CD4-positive, alpha-beta T cell treated with Interleukin-6 at 100 ng/mL for 8 hours (primary cell): Measurements from ENCODE around the gene PAPOLB.

Experiments
- DNase-seq: peaks from one replicate; pipeline ENCODE4 v3.0.0-alpha.2; 2020; ENCODE audit warnings: mixed read lengths, low spot score

Gene PAPOLB

DNA sequence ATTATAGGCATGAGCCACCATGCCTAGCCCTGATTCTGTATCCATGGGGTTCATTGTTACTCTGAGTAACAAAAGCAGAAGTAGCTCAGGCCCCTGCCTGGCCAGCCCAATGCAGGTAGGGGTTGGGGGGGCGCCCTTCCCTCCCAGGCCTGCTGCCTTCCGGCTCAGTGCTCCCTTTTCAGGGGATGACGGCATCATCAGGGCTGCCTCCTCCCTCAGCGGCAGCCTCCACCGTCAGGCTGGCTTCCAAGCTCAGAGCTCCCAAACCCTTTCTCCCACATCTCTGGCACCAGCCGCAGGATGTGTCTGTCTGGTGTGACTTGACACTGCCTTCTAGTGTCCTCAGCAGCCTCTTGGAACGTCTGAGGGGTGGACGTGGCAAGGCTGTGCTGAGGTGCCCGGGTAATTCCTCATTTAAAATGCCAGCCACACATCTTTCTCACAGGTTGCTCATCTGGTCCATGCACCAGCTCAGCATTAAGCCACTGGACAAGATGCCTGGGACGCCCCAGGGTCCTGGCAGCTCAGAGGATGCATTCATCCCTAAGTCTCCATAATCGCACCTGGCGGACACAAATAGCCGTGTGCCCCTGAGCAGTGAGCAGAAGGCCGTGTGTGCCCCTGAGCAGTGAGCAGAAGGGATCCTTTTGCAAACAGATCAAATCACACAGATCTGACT, 38.2 kb downstream of the PAPOLB start:
- DNase-seq = no peak

- no peak for DNase-seq
Measured at GRCh38 chr7:4822677-4823076, 39.2 kb downstream of the PAPOLB start.

- no peak for DNase-seq
Measured at GRCh38 chr7:4820967-4821471, 40.8 kb downstream of the PAPOLB start.

DNA sequence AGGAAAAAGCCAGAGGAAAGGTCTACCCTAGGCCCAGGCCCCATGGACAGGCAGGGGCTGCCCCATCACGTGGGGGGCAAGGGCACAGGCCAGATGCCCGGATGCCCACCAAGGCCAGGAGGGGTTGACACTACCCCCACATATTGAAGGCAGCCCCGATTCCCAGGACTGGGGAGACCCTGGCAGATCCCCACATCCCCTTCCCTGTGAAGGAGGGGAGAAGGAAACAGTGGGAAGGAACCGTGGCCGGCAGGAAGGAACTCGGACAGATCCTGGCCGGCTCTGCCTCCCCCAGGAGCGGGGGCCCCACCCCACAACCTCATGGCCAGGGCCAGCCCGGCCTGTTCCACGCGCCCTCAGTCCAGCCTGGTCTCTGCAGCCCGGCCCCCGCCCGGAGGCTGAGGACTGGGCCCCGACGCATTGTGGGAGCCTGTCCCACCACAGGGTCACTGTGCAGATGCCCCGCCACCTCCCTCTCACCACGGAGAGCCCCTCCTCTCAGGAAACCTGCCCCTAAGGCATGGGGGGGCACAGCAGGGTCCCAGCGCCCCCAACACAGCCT, 41.3 kb downstream of the PAPOLB start:
- no peak for DNase-seq

DNA sequence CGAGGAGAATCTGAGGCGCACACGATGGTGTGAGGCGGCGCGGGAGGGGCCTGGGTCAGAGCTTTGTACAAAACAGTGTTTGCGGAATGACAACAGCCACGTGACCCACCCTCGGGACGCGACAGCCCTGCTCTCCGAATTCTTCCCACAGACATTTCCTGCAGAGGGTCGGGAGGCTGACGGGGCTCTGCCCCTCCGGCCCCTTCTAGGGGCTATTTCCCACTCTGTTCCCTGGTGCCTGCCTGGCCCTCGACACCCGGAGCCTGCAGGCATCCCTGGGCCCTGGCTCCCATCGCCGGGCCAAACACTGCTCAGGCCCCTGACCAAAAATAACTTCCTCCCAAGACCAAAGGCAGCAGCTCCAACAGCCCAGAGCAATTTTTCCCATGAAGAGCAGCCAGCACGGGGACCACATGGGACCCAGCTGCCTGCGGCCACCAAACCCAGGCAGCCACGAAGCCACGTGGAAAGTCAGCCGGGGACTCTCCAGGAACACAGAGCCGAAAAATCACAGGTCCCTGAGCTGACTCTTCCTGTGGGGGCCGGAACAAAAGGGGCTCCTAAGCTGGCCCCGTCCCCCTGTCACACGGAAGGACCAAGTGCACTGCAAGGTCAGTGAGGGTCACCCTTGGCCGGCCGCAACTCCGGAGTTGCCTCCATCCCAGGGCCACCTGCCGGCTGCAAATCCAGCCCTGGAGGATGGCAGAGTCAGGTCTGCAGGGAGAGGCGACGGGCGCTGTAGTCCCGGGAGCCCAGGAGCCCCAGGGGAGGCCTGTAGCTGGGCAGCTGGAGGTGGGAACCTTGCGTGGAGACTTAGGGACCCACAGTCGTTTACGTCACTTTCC, 42.0 kb downstream of the PAPOLB start:
- DNase-seq = no peak

GRCh38 chr7:4818000-4818794, 43.6 kb downstream of the PAPOLB start:
- no peak for DNase-seq

- no peak for DNase-seq
Measured at GRCh38 chr7:4817178-4817901, 44.5 kb downstream of the PAPOLB start.

DNA sequence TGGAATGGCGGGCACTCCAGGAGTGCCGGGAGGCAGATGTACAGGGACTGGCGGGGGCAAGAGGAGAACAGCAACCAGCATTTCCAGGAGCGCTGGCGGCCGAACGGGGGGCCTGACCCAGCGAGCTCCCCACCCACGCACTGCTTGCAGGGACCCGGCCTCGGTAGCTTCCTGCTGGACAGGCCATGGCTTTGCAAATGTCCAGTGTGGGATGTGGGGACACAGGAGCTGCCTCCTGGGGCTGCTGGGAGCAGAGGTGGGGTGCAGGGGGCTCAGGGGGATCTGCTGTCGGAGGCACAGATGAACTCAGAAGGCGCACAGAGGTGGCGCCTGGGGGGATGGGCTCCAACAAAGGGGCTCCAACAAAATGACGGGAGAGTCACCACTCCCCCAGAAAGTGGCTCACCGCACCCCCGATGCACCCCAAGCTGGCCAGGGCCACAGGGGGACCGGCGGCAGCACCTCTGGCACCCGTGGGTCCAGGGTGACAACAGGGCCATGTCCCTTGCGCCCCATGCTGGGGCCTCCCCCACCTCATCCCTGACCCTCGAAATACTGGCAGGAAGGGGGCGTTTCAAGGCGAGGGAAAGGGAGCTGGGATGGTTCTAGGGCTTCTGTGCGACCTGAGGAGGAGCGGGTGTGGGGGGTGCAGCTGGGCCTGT, 45.3 kb downstream of the PAPOLB start:
- DNase-seq = no peak

GRCh38 chr7:4815609-4816418, 46.0 kb downstream of the PAPOLB start:
- no peak for DNase-seq

GRCh38 chr7:4815121-4815520, 46.7 kb downstream of the PAPOLB start:
- DNase-seq = no peak

DNA sequence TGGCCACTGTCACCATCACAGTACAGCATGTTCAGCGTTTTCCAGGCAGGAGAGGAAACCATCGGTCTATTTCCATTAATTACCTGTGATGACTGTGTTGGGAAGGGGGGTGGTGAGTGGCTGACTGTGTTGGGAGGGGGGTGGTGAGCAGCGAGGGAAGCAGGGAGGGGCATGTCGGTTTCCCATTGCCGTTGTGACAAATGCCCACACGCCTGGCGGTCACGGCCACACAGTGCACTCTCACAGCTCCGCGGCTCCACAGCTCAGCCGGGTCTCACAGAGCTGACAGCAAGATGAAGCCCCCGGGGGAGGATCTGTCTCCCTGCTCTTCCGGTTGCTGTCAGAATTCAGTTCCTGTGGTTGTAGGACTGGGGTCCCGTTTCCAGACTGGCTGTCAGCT, 47.4 kb downstream of the PAPOLB start:
- DNase-seq = no peak

DNA sequence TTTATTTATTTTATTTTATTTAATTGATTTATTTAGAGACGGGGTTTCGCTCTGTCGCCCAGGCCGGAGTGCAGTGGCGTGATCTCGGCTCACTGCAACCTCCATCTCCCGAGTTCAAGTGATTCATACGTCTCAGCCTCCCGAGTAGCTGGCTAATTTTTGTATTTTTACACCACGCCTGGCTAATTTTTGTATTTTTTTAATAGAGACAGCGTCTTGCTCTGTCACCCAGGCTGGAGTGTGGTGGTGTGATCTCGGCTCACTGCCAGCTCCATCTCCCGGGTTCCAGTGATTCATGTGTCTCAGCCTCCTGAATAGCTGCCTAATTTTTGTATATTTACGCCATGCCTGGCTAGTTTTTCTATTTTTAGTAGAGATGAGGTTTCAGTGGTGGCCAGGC, 52.2 kb downstream of the PAPOLB start:
- no peak for DNase-seq

- peak; percentile 23 for DNase-seq
Measured at GRCh38 chr7:4809091-4809591, 52.7 kb downstream of the PAPOLB start.

GRCh38 chr7:4808565-4808964, 53.3 kb downstream of the PAPOLB start:
- DNase-seq = no peak

GRCh38 chr7:4808026-4808425, 53.8 kb downstream of the PAPOLB start:
- DNase-seq = no peak
